ENCODE measurements around the gene HSPA12B. TPM values are rescaled to one million over a fixed set of nuclear protein-coding genes. Genes with fewer than 3 reads are reported as not detected.

The HSPA12B gene
- total RNA-seq, 1 experiment from 2014 or later, result 0.21 TPM

GRCh38 chr20:3781153-3781910 lies 48.8 kb downstream of the HSPA12B start, which contains the start of gene SPEF1:
TSS of gene SPEF1 (minus strand) at chr20:3781448. CDS start at chr20:3781287, 161 bp downstream.
- in situ Hi-C loops (cut with HindIII; ENCODE audit: low pct_unique_long_range_greater_than_20kb, low sequenced_read_pairs), result no loop called here
- Histone ChIP-seq H3K9me3 (ENCODE audit: control insufficient read depth, insufficient read depth, low read depth, low read length) (no peaks in the 10 kb centered on the region), H3K36me3 (ENCODE audit: control insufficient read depth, insufficient read depth, low read length) (no peaks in the 10 kb centered on the region), H3K4me1 (ENCODE audit: control insufficient read depth, insufficient read depth, low read length) (peaks cover 17% of the 10 kb centered on the region), H3K27ac (ENCODE audit: low read length) (no peak within 1 kb of the TSS), H3K27me3 (ENCODE audit: control insufficient read depth, insufficient read depth, low read length) (no peaks in the 10 kb centered on the region), H3K4me3 (ENCODE audit: low read depth in 2 of 2, low read length in 2 of 2) (peak within 1 kb of the TSS; percentile 48 to 58)
- DNase-seq (ENCODE audit: low read depth, low spot score), result peak; percentile 91
- TF ChIP-seq, protein P1, sequence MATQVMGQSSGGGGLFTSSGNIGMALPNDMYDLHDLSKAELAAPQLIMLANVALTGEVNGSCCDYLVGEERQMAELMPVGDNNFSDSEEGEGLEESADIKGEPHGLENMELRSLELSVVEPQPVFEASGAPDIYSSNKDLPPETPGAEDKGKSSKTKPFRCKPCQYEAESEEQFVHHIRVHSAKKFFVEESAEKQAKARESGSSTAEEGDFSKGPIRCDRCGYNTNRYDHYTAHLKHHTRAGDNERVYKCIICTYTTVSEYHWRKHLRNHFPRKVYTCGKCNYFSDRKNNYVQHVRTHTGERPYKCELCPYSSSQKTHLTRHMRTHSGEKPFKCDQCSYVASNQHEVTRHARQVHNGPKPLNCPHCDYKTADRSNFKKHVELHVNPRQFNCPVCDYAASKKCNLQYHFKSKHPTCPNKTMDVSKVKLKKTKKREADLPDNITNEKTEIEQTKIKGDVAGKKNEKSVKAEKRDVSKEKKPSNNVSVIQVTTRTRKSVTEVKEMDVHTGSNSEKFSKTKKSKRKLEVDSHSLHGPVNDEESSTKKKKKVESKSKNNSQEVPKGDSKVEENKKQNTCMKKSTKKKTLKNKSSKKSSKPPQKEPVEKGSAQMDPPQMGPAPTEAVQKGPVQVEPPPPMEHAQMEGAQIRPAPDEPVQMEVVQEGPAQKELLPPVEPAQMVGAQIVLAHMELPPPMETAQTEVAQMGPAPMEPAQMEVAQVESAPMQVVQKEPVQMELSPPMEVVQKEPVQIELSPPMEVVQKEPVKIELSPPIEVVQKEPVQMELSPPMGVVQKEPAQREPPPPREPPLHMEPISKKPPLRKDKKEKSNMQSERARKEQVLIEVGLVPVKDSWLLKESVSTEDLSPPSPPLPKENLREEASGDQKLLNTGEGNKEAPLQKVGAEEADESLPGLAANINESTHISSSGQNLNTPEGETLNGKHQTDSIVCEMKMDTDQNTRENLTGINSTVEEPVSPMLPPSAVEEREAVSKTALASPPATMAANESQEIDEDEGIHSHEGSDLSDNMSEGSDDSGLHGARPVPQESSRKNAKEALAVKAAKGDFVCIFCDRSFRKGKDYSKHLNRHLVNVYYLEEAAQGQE (IDR thresholded peaks at IDR 0.05; ENCODE audit: insufficient read depth in 1 of 2, low read depth in 2 of 2, low read length in 1 of 2), result no peak
- TF ChIP-seq CTCF (IDR thresholded peaks at IDR 0.05) (peak; percentile 90), SIN3A (IDR thresholded peaks at IDR 0.05; ENCODE audit: borderline replicate concordance, insufficient read depth, low read depth, low read length) (peak; percentile 94), POLR2AphosphoS5 (IDR thresholded peaks at IDR 0.05; ENCODE audit: low read depth, low read length) (peak; percentile 94), TCF7L2 (IDR thresholded peaks at IDR 0.05; ENCODE audit: low read depth, low read length) (peak; percentile 50; the same call in 1 of the 2 replicates)
- intact Hi-C loops (cut with micrococcal nuclease; ENCODE audit: unreplicated experiment), result loop anchor here (1.0 kb wide), 1 partner anchor 28 kb away; no protein-coding TSS in a partner anchor
- peak; percentile 88 for ATAC-seq
- no TSS peak for BruUV-seq (replicated peaks)
- ChIA-PET CTCF (interaction anchor here (0.6 to 1.6 kb wide), 8 partner anchors 14 to 104 kb away, joined by 3 to 9 read pairs (median 4); partner anchors contain the start of genes ADISSP and AP5S1), POLR2A (interaction anchor here (0.5 to 0.7 kb wide), 2 partner anchors 39 to 77 kb away, joined by 3 to 9 read pairs; partner anchors contain the start of gene AP5S1)

GRCh38 chr20:3782597-3782996 lies 50.1 kb downstream of the HSPA12B start:
- no peak for TF ChIP-seq SIN3A (IDR thresholded peaks at IDR 0.05; ENCODE audit: borderline replicate concordance, insufficient read depth, low read depth, low read length)
- TF ChIP-seq CTCF (IDR thresholded peaks at IDR 0.05), result no peak
- TF ChIP-seq, protein P1 (IDR thresholded peaks at IDR 0.05; ENCODE audit: insufficient read depth in 1 of 2, low read depth in 2 of 2, low read length in 1 of 2), result no peak
- TF ChIP-seq POLR2AphosphoS5 (IDR thresholded peaks at IDR 0.05; ENCODE audit: low read depth, low read length), result no peak
- TF ChIP-seq TCF7L2 (IDR thresholded peaks at IDR 0.05; ENCODE audit: low read depth, low read length), result no peak
- intact Hi-C loops (cut with micrococcal nuclease; ENCODE audit: unreplicated experiment) (no loop called here), in situ Hi-C loops (cut with HindIII; ENCODE audit: low pct_unique_long_range_greater_than_20kb, low sequenced_read_pairs) (no loop called here)
- Histone ChIP-seq H3K27me3 (ENCODE audit: control insufficient read depth, insufficient read depth, low read length) (no peaks in the 10 kb centered on the region), H3K4me3 (ENCODE audit: low read depth in 2 of 2, low read length in 2 of 2) (no peak overlapping the region), H3K9me3 (ENCODE audit: control insufficient read depth, insufficient read depth, low read depth, low read length) (no peaks in the 10 kb centered on the region), H3K36me3 (ENCODE audit: control insufficient read depth, insufficient read depth, low read length) (no peaks in the 10 kb centered on the region), H3K27ac (ENCODE audit: low read length) (no peak overlapping the region), H3K4me1 (ENCODE audit: control insufficient read depth, insufficient read depth, low read length) (peaks cover 24% of the 10 kb centered on the region)
- ATAC-seq (no peak), DNase-seq (ENCODE audit: low read depth, low spot score) (no peak)
- no TSS peak for BruUV-seq (replicated peaks)
- CTCF ChIA-PET, result interaction anchor here (0.9 kb wide), 1 partner anchor 72 kb away, joined by 3 read pairs; no protein-coding TSS in a partner anchor
- POLR2A ChIA-PET, result no interaction called here
